Activated CD8-positive, alpha-beta memory T cell treated with anti-CD3 and anti-CD28 coated beads for 1 hour (primary cell): Measurements from ENCODE around the gene PLA2G6.
A peak's percentile ranks its signal among the peaks of the same experiment; 100 is the strongest.

Experiments used
- DNase-seq, 2 donors: peaks; one replicate each; pipeline ENCODE4 v3.0.0-alpha.2; 2020; ENCODE audit warnings: low read depth in 1 of 2; ENCODE audit errors: extremely low read depth in 1 of 2

The PLA2G6 gene

GRCh38 chr22:38115423-38116205, 66.0 kb downstream of the PLA2G6 start:
- DNase-seq, result no peak

GRCh38 chr22:38114484-38115398, 66.9 kb downstream of the PLA2G6 start:
- DNase-seq, result peak; percentile 44 to 58

GRCh38 chr22:38112381-38112780, 69.2 kb downstream of the PLA2G6 start:
- no peak for DNase-seq

- no peak for DNase-seq
These were observed 69.7 kb downstream of the PLA2G6 start for GRCh38 chr22:38111925-38112355.

GRCh38 chr22:38110863-38111852, 70.5 kb downstream of the PLA2G6 start:
- DNase-seq, result no peak

- DNase-seq, result no peak
These were observed 71.4 kb downstream of the PLA2G6 start, which contains the start of gene BAIAP2L2 for GRCh38 chr22:38110008-38110862. TSS of gene BAIAP2L2 (minus strand) at chr22:38110684. CDS start at chr22:38110525, 159 bp downstream.

- DNase-seq, result no peak
These were observed 72.1 kb downstream of the PLA2G6 start for GRCh38 chr22:38109371-38110001.

- DNase-seq, result no peak
These were observed 72.9 kb downstream of the PLA2G6 start for GRCh38 chr22:38108561-38109319.

GRCh38 chr22:38107692-38108515, 73.7 kb downstream of the PLA2G6 start:
- no peak for DNase-seq

GRCh38 chr22:38106814-38107578, 74.6 kb downstream of the PLA2G6 start:
- DNase-seq, result no peak

GRCh38 chr22:38104084-38104483, 77.5 kb downstream of the PLA2G6 start:
- no peak for DNase-seq

GRCh38 chr22:38103641-38104040, 78.0 kb downstream of the PLA2G6 start:
- DNase-seq, result no peak

GRCh38 chr22:38098410-38099249, 83.0 kb downstream of the PLA2G6 start:
- no peak for DNase-seq

- no peak for DNase-seq
These were observed 83.8 kb downstream of the PLA2G6 start for GRCh38 chr22:38097557-38098409.

- DNase-seq, result no peak
These were observed 84.6 kb downstream of the PLA2G6 start for GRCh38 chr22:38097058-38097457.
